Measurements from ENCODE around the gene RHOU. TPM values are rescaled to one million over a fixed set of nuclear protein-coding genes. Genes with fewer than 3 reads are reported as not detected.

The RHOU gene
- total RNA-seq, 1 experiment from 2014 or later, result 1.2 TPM

DNA sequence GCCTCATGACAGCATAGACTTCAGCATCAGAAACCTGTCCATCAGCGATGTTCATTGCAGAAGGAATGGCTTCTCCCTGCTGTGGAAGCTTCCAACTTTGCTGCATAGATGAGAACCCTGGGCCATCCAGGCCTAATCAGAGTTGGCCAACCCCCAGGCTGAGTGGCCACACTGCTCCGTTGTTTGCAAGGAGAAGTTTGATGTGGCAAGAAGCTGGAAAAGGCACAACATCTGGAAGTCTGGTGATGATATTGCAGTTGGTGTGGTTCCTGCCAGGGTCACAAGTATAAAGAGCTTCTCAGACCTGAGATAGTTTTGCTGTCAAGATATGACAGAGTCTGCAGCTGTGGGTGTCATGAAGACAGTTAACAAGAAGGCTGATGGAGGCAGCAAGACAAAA, 41.2 kb downstream of the RHOU start:
- CTCF ChIA-PET, result interaction anchor here (0.6 kb wide), 1 partner anchor 15 kb away, joined by 3 read pairs; no protein-coding TSS in a partner anchor
- Histone ChIP-seq H3K27ac (ENCODE audit: low read depth, low read length, poor library complexity, severe bottlenecking) (no peak overlapping the region), H3K9me3 (ENCODE audit: low read depth, low read length, poor library complexity, severe bottlenecking) (no peaks in the 10 kb centered on the region), H3K27me3 (replicated peaks; ENCODE audit: insufficient read depth, low read depth, low read length, poor library complexity) (peaks cover 3% of the 10 kb centered on the region), H3K36me3 (ENCODE audit: insufficient read depth, low read length, poor library complexity, severe bottlenecking) (no peaks in the 10 kb centered on the region), H3K4me3 (ENCODE audit: low read depth, low read length, poor library complexity, severe bottlenecking) (no peak overlapping the region), H3K4me1 (ENCODE audit: insufficient read depth, low read length, poor library complexity, severe bottlenecking) (peaks cover 11% of the 10 kb centered on the region)
- POLR2A ChIA-PET (ENCODE audit: low non-redundant PET), result no interaction called here
- DNase-seq (ENCODE audit: low spot score), result no peak
- BruUV-seq (replicated peaks), result no TSS peak
- intact Hi-C loops (cut with micrococcal nuclease; ENCODE audit: unreplicated experiment), result no loop called here
- TF ChIP-seq EZH2 (IDR thresholded peaks at IDR 0.05; ENCODE audit: borderline replicate concordance, low read depth, low read length, poor library complexity, severe bottlenecking), result no peak
- TF ChIP-seq, protein P1, sequence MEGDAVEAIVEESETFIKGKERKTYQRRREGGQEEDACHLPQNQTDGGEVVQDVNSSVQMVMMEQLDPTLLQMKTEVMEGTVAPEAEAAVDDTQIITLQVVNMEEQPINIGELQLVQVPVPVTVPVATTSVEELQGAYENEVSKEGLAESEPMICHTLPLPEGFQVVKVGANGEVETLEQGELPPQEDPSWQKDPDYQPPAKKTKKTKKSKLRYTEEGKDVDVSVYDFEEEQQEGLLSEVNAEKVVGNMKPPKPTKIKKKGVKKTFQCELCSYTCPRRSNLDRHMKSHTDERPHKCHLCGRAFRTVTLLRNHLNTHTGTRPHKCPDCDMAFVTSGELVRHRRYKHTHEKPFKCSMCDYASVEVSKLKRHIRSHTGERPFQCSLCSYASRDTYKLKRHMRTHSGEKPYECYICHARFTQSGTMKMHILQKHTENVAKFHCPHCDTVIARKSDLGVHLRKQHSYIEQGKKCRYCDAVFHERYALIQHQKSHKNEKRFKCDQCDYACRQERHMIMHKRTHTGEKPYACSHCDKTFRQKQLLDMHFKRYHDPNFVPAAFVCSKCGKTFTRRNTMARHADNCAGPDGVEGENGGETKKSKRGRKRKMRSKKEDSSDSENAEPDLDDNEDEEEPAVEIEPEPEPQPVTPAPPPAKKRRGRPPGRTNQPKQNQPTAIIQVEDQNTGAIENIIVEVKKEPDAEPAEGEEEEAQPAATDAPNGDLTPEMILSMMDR (conservative IDR thresholded peaks at IDR 0.05; ENCODE audit: low read depth, low read length), result no peak

GRCh38 chr1:228777236-228777635, 42.0 kb downstream of the RHOU start:
- Histone ChIP-seq H3K9me3 (ENCODE audit: low read depth, low read length, poor library complexity, severe bottlenecking) (no peaks in the 10 kb centered on the region), H3K36me3 (ENCODE audit: insufficient read depth, low read length, poor library complexity, severe bottlenecking) (no peaks in the 10 kb centered on the region), H3K27me3 (replicated peaks; ENCODE audit: insufficient read depth, low read depth, low read length, poor library complexity) (peaks cover 3% of the 10 kb centered on the region), H3K4me3 (ENCODE audit: low read depth, low read length, poor library complexity, severe bottlenecking) (no peak overlapping the region), H3K27ac (ENCODE audit: low read depth, low read length, poor library complexity, severe bottlenecking) (no peak overlapping the region), H3K4me1 (ENCODE audit: insufficient read depth, low read length, poor library complexity, severe bottlenecking) (peaks cover 15% of the 10 kb centered on the region)
- BruUV-seq (replicated peaks), result no TSS peak
- no peak for DNase-seq (ENCODE audit: low spot score)
- ChIA-PET CTCF (no interaction called here), POLR2A (ENCODE audit: low non-redundant PET) (no interaction called here)
- intact Hi-C loops (cut with micrococcal nuclease; ENCODE audit: unreplicated experiment), result no loop called here
- TF ChIP-seq, protein P1 (conservative IDR thresholded peaks at IDR 0.05; ENCODE audit: low read depth, low read length), result no peak
- no peak for TF ChIP-seq EZH2 (IDR thresholded peaks at IDR 0.05; ENCODE audit: borderline replicate concordance, low read depth, low read length, poor library complexity, severe bottlenecking)

DNA sequence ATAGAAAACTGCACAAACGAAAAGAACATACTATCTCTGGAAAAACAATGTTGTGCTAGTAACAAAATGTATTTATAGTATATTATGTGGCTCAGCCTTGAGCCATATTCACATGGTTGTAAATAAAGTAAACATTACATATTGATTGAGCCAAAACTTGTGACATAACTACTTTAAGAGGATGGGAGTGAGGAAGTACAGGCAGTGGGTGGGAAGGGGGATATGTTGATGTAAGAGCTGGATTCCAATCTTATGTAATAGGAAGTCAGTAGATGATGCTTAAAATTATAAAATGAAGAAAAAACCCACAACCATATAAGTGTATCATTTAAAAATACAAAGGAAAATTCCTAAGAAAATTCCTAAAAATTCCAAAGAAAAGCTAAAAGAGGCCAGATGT, 42.7 kb downstream of the RHOU start:
- ChIA-PET POLR2A (ENCODE audit: low non-redundant PET) (no interaction called here), CTCF (no interaction called here)
- no peak for TF ChIP-seq EZH2 (IDR thresholded peaks at IDR 0.05; ENCODE audit: borderline replicate concordance, low read depth, low read length, poor library complexity, severe bottlenecking)
- BruUV-seq (replicated peaks), result no TSS peak
- intact Hi-C loops (cut with micrococcal nuclease; ENCODE audit: unreplicated experiment), result no loop called here
- Histone ChIP-seq H3K36me3 (ENCODE audit: insufficient read depth, low read length, poor library complexity, severe bottlenecking) (no peaks in the 10 kb centered on the region), H3K4me1 (ENCODE audit: insufficient read depth, low read length, poor library complexity, severe bottlenecking) (peaks cover 15% of the 10 kb centered on the region), H3K27ac (ENCODE audit: low read depth, low read length, poor library complexity, severe bottlenecking) (no peak overlapping the region), H3K27me3 (replicated peaks; ENCODE audit: insufficient read depth, low read depth, low read length, poor library complexity) (peaks cover 3% of the 10 kb centered on the region), H3K4me3 (ENCODE audit: low read depth, low read length, poor library complexity, severe bottlenecking) (no peak overlapping the region), H3K9me3 (ENCODE audit: low read depth, low read length, poor library complexity, severe bottlenecking) (no peaks in the 10 kb centered on the region)
- DNase-seq (ENCODE audit: low spot score), result no peak

DNA sequence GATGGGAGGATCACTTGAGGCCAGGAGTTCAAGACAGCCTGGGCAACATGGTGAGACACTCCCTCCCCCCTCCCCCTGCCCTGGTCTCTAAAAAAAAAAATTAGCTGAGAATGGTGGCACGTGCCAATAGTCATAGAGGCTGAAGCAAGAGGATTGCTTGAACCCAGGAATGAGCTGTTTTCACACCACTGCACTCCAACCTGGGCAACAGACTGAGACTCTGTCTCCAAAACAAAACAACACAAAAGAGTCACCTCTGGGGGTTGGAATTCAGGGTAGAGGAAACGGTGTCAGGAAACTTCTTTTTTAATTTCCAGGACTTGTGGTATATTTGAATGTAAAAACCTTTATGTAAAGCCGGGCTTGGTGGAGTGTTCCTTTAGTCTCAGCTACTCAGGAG, 43.2 kb downstream of the RHOU start:
- BruUV-seq (replicated peaks), result no TSS peak
- Histone ChIP-seq H3K27me3 (replicated peaks; ENCODE audit: insufficient read depth, low read depth, low read length, poor library complexity) (peaks cover 3% of the 10 kb centered on the region), H3K27ac (ENCODE audit: low read depth, low read length, poor library complexity, severe bottlenecking) (no peak overlapping the region), H3K4me1 (ENCODE audit: insufficient read depth, low read length, poor library complexity, severe bottlenecking) (peaks cover 15% of the 10 kb centered on the region), H3K4me3 (ENCODE audit: low read depth, low read length, poor library complexity, severe bottlenecking) (no peak overlapping the region), H3K36me3 (ENCODE audit: insufficient read depth, low read length, poor library complexity, severe bottlenecking) (no peaks in the 10 kb centered on the region), H3K9me3 (ENCODE audit: low read depth, low read length, poor library complexity, severe bottlenecking) (no peaks in the 10 kb centered on the region)
- ChIA-PET CTCF (no interaction called here), POLR2A (ENCODE audit: low non-redundant PET) (no interaction called here)
- no peak for DNase-seq (ENCODE audit: low spot score)
- no peak for TF ChIP-seq EZH2 (IDR thresholded peaks at IDR 0.05; ENCODE audit: borderline replicate concordance, low read depth, low read length, poor library complexity, severe bottlenecking)
- TF ChIP-seq, protein P1 (conservative IDR thresholded peaks at IDR 0.05; ENCODE audit: low read depth, low read length), result no peak
- intact Hi-C loops (cut with micrococcal nuclease; ENCODE audit: unreplicated experiment), result no loop called here

All from A673 (cell line).